Measurements from ENCODE around the gene UQCC2. TPM values are rescaled to one million over a fixed set of nuclear protein-coding genes. Genes with fewer than 3 reads are reported as not detected.

The UQCC2 gene
- total and polyA plus RNA-seq, 2 of the 8 experiments (the other 6 are each of a cell fraction or from before 2014, with no cell fraction given): 52.1 to 104 TPM

DNA sequence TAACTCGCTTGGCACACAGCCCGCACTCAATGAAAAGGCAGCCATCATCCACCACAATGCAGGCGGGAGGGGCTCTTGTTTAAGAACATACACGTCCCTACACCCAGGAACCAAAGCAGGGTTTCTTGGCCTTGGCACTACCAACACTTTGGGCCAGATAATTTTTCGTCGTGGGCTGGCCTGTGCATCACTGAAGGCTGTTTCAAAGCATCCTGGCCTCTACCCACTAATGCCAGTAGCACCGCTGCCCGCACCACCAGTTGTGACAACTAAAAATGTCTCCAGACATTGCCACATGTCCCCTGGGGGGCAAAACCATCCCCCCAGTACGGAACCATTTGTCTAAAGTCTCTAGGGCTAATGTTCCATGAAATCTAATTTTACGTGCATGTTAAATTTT, 13.0 kb downstream of the UQCC2 start:
- 92% methylated on average over 10 of the region's 10 CpGs; no CpG with 5 or more reads in 1 of the 2 experiments for WGBS, 2 experiments (ENCODE audit: extremely low coverage in 1 of 2, insufficient coverage in 1 of 2, insufficient read length in 1 of 2, insufficient replicate concordance in 2 of 2, low coverage in 1 of 2, low lambda C conversion rate in 2 of 2, missing lambda C conversion rate in 1 of 2)
- 0 out of 2 replicates have a peak, but pooled peaks cover 2% of the 10 kb centered on the region for H3K79me1 ChIP-seq (ENCODE audit: low read depth, low read length)
- no peak overlapping the region for H4K91ac ChIP-seq (replicated peaks; ENCODE audit: insufficient read length, low read length)
- no peak overlapping the region for H2BK5ac ChIP-seq (ENCODE audit: low read depth, low read length)
- H3K56ac ChIP-seq (replicated peaks; ENCODE audit: insufficient read length, low read depth, low read length): no peak overlapping the region
- no peak overlapping the region for H3K27ac ChIP-seq (ENCODE audit: low read depth, low read length)
- no peak overlapping the region for H3K4me2 ChIP-seq (ENCODE audit: insufficient read depth in 1 of 2, low read depth in 2 of 2, low read length in 2 of 2)
- no peak overlapping the region for H3K4me3 ChIP-seq (ENCODE audit: extremely low read depth in 1 of 4, insufficient read depth in 2 of 4, low read depth in 3 of 4, low read length in 4 of 4)
- H4K20me1 ChIP-seq (replicated peaks in 1 of 2; ENCODE audit: control insufficient read depth in 1 of 2, insufficient read depth in 2 of 2, low read length in 2 of 2): peaks cover 11 to 15% of the 10 kb centered on the region in 2 experiments
- no peak overlapping the region for H2BK12ac ChIP-seq (ENCODE audit: low read depth, low read length)
- no peaks in the 10 kb centered on the region for H3K9me3 ChIP-seq (ENCODE audit: insufficient read depth in 2 of 2, low read depth in 1 of 2, low read length in 1 of 2)
- no peak overlapping the region for H2AFZ ChIP-seq (ENCODE audit: low read length)
- no peak overlapping the region for H4K8ac ChIP-seq (ENCODE audit: extremely low read depth, insufficient read depth, low read length)
- no peak for DNase-seq (ENCODE audit: low read depth in 1 of 2, low spot score in 2 of 2)
- no peaks in the 10 kb centered on the region for H3K79me2 ChIP-seq (ENCODE audit: control insufficient read depth in 1 of 2, insufficient read depth in 2 of 2, low read length in 2 of 2)
- peaks cover 0 to 5% (median 0%) of the 10 kb centered on the region in 4 experiments; a peak in 2 of 7 replicates for H3K4me1 ChIP-seq (replicated peaks in 1 of 4; ENCODE audit: control insufficient read depth in 3 of 4, insufficient read depth in 4 of 4, low read length in 3 of 4)
- no peak overlapping the region for H2BK120ac ChIP-seq (replicated peaks; ENCODE audit: low read depth, low read length)
- H3K23me2 ChIP-seq (ENCODE audit: low read depth, low read length): no peaks in the 10 kb centered on the region
- H3K14ac ChIP-seq (ENCODE audit: insufficient read length): no peak overlapping the region
- no peak overlapping the region for H4K5ac ChIP-seq (ENCODE audit: insufficient read length, low read depth, low read length)
- H3K23ac ChIP-seq (ENCODE audit: insufficient read length): no peak overlapping the region
- H2BK20ac ChIP-seq (ENCODE audit: low read length): no peak overlapping the region
- ChIA-PET POLR2A (ENCODE audit: partially characterized antibody) (no interaction called here), CTCF (ENCODE audit: partially characterized antibody) (interaction anchor here (1.2 to 1.9 kb wide), 2 partner anchors 109 to 112 kb away, joined by 4 to 14 read pairs; no protein-coding TSS in a partner anchor)
- peaks cover 26 to 54% (median 29%) of the 10 kb centered on the region in 4 experiments for H3K36me3 ChIP-seq (ENCODE audit: control insufficient read depth in 2 of 4, insufficient read depth in 4 of 4, low read length in 3 of 4)
- H3K4ac ChIP-seq (replicated peaks; ENCODE audit: insufficient read length, low read depth, low read length): no peak overlapping the region
- H2AK5ac ChIP-seq (ENCODE audit: low read depth, low read length): no peak overlapping the region
- no peak overlapping the region for H3K9ac ChIP-seq (replicated peaks in 1 of 4; ENCODE audit: extremely low read depth in 1 of 4, low read depth in 3 of 4, low read length in 3 of 4)
- no peaks in the 10 kb centered on the region for H3K27me3 ChIP-seq (replicated peaks in 1 of 4; ENCODE audit: control insufficient read depth in 3 of 4, extremely low read depth in 1 of 4, insufficient read depth in 3 of 4, low read length in 3 of 4)
- no peak for FAIRE-seq
- no peak overlapping the region for H2BK15ac ChIP-seq (ENCODE audit: low read length)
- H3K18ac ChIP-seq (ENCODE audit: extremely low read depth, low read length): no peak overlapping the region
- TF ChIP-seq CREB1 (IDR thresholded peaks at IDR 0.05) (no peak), BRCA1 (IDR thresholded peaks at IDR 0.05; ENCODE audit: low read depth, low read length) (no peak), GTF2F1 (IDR thresholded peaks at IDR 0.05; ENCODE audit: borderline replicate concordance, low read depth, low read length) (no peak), RXRA (IDR thresholded peaks at IDR 0.05; ENCODE audit: insufficient read depth, low read depth, low read length) (no peak), CBX8 (IDR thresholded peaks at IDR 0.05; ENCODE audit: borderline replicate concordance, low read depth, low read length) (no peak), TCF12 (IDR thresholded peaks at IDR 0.05; ENCODE audit: low read depth, low read length) (no peak), SRF (IDR thresholded peaks at IDR 0.05; ENCODE audit: low read depth, low read length) (no peak), CEBPB (IDR thresholded peaks at IDR 0.05; ENCODE audit: low read depth, low read length) (no peak), KDM5A (IDR thresholded peaks at IDR 0.05; ENCODE audit: low read length) (no peak), CHD1 (IDR thresholded peaks at IDR 0.05; ENCODE audit: low read depth, low read length) (no peak), EGR1 (IDR thresholded peaks at IDR 0.05; ENCODE audit: borderline replicate concordance, low read depth, low read length) (no peak), EP300 (IDR thresholded peaks at IDR 0.05; ENCODE audit: borderline replicate concordance in 1 of 2, low read depth in 2 of 2, low read length in 2 of 2) (no peak), NRF1 (IDR thresholded peaks at IDR 0.05; ENCODE audit: low read depth, low read length) (no peak), SIRT6 (IDR thresholded peaks at IDR 0.05; ENCODE audit: low read length) (no peak), SAP30 (IDR thresholded peaks at IDR 0.05; ENCODE audit: insufficient read depth, insufficient replicate concordance, low read length) (no peak), BCL11A (IDR thresholded peaks at IDR 0.05; ENCODE audit: low read depth in 2 of 2, low read length in 2 of 2) (no peak)
